Body of pancreas (tissue), 4 donors: Measurements from ENCODE around the gene ABCB6.

Experiments
- POLR2A ChIP-seq, 3 donors: fragments of 450-650 bp; IDR thresholded peaks; one replicate each; pipeline ENCODE4 v1.6.1; 2016; ENCODE audit warnings: antibody characterized with exemption in 3 of 3, mild to moderate bottlenecking in 2 of 3
- TF ChIP-seq, protein P1 (sequence below), 7 experiments: fragments of 450-650 bp in 4 of 7; fragments of 200-600 bp in 3 of 7; sonication (generic) in 3 of 7; IDR thresholded peaks; one replicate each; pipeline ENCODE4 v1.5.1; 2016 to 2019; ENCODE audit warnings: antibody characterized with exemption in 7 of 7

DNA sequence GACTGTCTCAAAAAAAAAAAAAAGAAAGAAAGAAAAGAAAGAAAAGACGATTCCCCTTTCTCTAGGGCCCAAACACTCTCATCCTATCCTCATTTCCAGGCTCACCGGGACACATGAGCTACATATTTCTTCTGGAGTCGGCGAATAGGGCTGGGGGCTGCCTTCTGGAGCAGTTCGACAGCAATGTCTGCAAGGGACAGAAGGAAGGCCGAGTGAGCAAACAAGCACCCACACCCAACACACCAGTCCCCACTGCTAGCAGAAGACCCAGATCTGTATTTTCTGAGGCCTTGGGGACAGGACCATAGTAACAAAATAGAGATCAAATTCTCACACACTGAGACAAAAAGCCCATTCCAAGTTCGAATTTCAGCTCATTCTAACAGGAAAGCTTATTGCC lies 43.3 kb downstream of the ABCB6 start:
- TF ChIP-seq, protein P1, sequence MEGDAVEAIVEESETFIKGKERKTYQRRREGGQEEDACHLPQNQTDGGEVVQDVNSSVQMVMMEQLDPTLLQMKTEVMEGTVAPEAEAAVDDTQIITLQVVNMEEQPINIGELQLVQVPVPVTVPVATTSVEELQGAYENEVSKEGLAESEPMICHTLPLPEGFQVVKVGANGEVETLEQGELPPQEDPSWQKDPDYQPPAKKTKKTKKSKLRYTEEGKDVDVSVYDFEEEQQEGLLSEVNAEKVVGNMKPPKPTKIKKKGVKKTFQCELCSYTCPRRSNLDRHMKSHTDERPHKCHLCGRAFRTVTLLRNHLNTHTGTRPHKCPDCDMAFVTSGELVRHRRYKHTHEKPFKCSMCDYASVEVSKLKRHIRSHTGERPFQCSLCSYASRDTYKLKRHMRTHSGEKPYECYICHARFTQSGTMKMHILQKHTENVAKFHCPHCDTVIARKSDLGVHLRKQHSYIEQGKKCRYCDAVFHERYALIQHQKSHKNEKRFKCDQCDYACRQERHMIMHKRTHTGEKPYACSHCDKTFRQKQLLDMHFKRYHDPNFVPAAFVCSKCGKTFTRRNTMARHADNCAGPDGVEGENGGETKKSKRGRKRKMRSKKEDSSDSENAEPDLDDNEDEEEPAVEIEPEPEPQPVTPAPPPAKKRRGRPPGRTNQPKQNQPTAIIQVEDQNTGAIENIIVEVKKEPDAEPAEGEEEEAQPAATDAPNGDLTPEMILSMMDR (IDR thresholded peaks at IDR 0.05) = no peak
- TF ChIP-seq POLR2A (IDR thresholded peaks at IDR 0.05) = no peak
